ENCODE measurements around the gene S100A6. TPM values are rescaled to one million over a fixed set of nuclear protein-coding genes. Genes with fewer than 3 reads are reported as not detected.

S100A6 gene
- total and polyA plus RNA-seq, 2 donors (not counting 1 experiment from before 2014, with no cell fraction given): 110 to 213 TPM

GRCh38 chr1:153560241-153560640 lies 24.4 kb upstream of the S100A6 start:
- Mint-ChIP-seq H3K4me3 (no peak overlapping the region), H3K27me3 (no peaks in the 10 kb centered on the region), H3K9me3 (ENCODE audit: insufficient read depth) (no peaks in the 10 kb centered on the region), H3K27ac (no peak overlapping the region), H3K4me1 (peaks cover 1% of the 10 kb centered on the region)
- Histone ChIP-seq H3K4me3 (ENCODE audit: control extremely low read depth in 1 of 5, extremely low read depth in 1 of 5, insufficient read depth in 1 of 5, low read depth in 2 of 5, low read length in 4 of 5) (no peak overlapping the region), H2AFZ (ENCODE audit: insufficient read depth, low read depth, low read length, poor library complexity, severe bottlenecking) (no peak overlapping the region), H3K4me1 (ENCODE audit: control insufficient read depth in 2 of 2, insufficient read depth in 2 of 2, low read length in 2 of 2) (peaks cover 0 to under 1% of the 10 kb centered on the region in 2 donors), H3K9ac (ENCODE audit: low read length) (no peak overlapping the region), H3K79me2 (ENCODE audit: control insufficient read depth, insufficient read depth, low read length) (no peaks in the 10 kb centered on the region), H3K36me3 (replicated peaks in 1 of 2; ENCODE audit: control extremely low read depth in 1 of 2, control insufficient read depth in 1 of 2, extremely low read depth in 1 of 2, insufficient read depth in 2 of 2, low read length in 1 of 2) (no peaks in the 10 kb centered on the region), H3K9me3 (ENCODE audit: control extremely low read depth in 1 of 3, control insufficient read depth in 2 of 3, insufficient read depth in 1 of 3, low read length in 2 of 3) (no peaks in the 10 kb centered on the region), H4K20me1 (ENCODE audit: control insufficient read depth, insufficient read depth, low read length, poor library complexity, severe bottlenecking) (no peaks in the 10 kb centered on the region), H3K27ac (ENCODE audit: low read length in 2 of 2) (no peak overlapping the region), H3K27me3 (replicated peaks in 1 of 4; ENCODE audit: control extremely low read depth in 1 of 4, control insufficient read depth in 3 of 4, insufficient read depth in 4 of 4, low read length in 3 of 4) (no peaks in the 10 kb centered on the region), H3K4me2 (replicated peaks; ENCODE audit: low read depth, low read length, poor library complexity, severe bottlenecking) (no peak overlapping the region)
- DNase-seq (no peak), ATAC-seq (ENCODE audit: low read depth) (no peak)
- intact Hi-C loops (cut with micrococcal nuclease): no loop called here
- ChIA-PET POLR2A (no interaction called here), CTCF (interaction anchor here (1.1 to 2.3 kb wide), 4 partner anchors 8 to 27 kb away, joined by 3 to 8 read pairs (median 4); partner anchors contain the start of gene S100A6)
- WGBS (ENCODE audit: insufficient coverage): no CpG with 5 or more reads among the region's 2 CpGs
- TF ChIP-seq CTCF (IDR thresholded peaks at IDR 0.05): no peak
- no peak for TF ChIP-seq EZH2 (IDR thresholded peaks at IDR 0.05; ENCODE audit: borderline replicate concordance, insufficient read depth, low read depth, low read length, poor library complexity, severe bottlenecking)

GRCh38 chr1:153557877-153558276 lies 22.1 kb upstream of the S100A6 start:
- 100% methylated on average over 1 of the region's 3 CpGs for WGBS (ENCODE audit: insufficient coverage)

More at GRCh38 chr1:153557877-153558276, 22.1 kb upstream of the S100A6 start:
- no peak overlapping the region for H3K27ac ChIP-seq (ENCODE audit: low read length in 2 of 2)
- peaks cover 7% of the 10 kb centered on the region for H3K27me3 Mint-ChIP-seq
- POLR2A ChIA-PET: no interaction called here
- H3K9ac ChIP-seq (ENCODE audit: low read length): no peak overlapping the region
- H3K9me3 ChIP-seq (ENCODE audit: control extremely low read depth in 1 of 3, control insufficient read depth in 2 of 3, insufficient read depth in 1 of 3, low read length in 2 of 3): no peaks in the 10 kb centered on the region
- TF ChIP-seq CTCF (IDR thresholded peaks at IDR 0.05): no peak
- TF ChIP-seq EZH2 (IDR thresholded peaks at IDR 0.05; ENCODE audit: borderline replicate concordance, insufficient read depth, low read depth, low read length, poor library complexity, severe bottlenecking): no peak
- H3K4me1 Mint-ChIP-seq: no peaks in the 10 kb centered on the region
- H3K27ac Mint-ChIP-seq: no peak overlapping the region
- no peaks in the 10 kb centered on the region for H3K36me3 ChIP-seq (replicated peaks in 1 of 2; ENCODE audit: control extremely low read depth in 1 of 2, control insufficient read depth in 1 of 2, extremely low read depth in 1 of 2, insufficient read depth in 2 of 2, low read length in 1 of 2)
- H3K4me2 ChIP-seq (replicated peaks; ENCODE audit: low read depth, low read length, poor library complexity, severe bottlenecking): no peak overlapping the region
- intact Hi-C loops (cut with micrococcal nuclease): no loop called here
- no peaks in the 10 kb centered on the region for H4K20me1 ChIP-seq (ENCODE audit: control insufficient read depth, insufficient read depth, low read length, poor library complexity, severe bottlenecking)
- no peaks in the 10 kb centered on the region for H3K9me3 Mint-ChIP-seq (ENCODE audit: insufficient read depth)
- DNase-seq: no peak
- no peaks in the 10 kb centered on the region for H3K4me1 ChIP-seq (ENCODE audit: control insufficient read depth in 2 of 2, insufficient read depth in 2 of 2, low read length in 2 of 2)
- CTCF ChIA-PET: interaction anchor here (1.5 to 1.8 kb wide), 4 partner anchors 10 to 47 kb away, joined by 4 to 12 read pairs (median 6); no protein-coding TSS in a partner anchor
- H3K4me3 Mint-ChIP-seq: no peak overlapping the region
- no peak for ATAC-seq (ENCODE audit: low read depth)
- no peak overlapping the region for H2AFZ ChIP-seq (ENCODE audit: insufficient read depth, low read depth, low read length, poor library complexity, severe bottlenecking)
- H3K27me3 ChIP-seq (replicated peaks in 1 of 4; ENCODE audit: control extremely low read depth in 1 of 4, control insufficient read depth in 3 of 4, insufficient read depth in 4 of 4, low read length in 3 of 4): no peaks in the 10 kb centered on the region
- no peak overlapping the region for H3K4me3 ChIP-seq (ENCODE audit: control extremely low read depth in 1 of 5, extremely low read depth in 1 of 5, insufficient read depth in 1 of 5, low read depth in 2 of 5, low read length in 4 of 5)
- H3K79me2 ChIP-seq (ENCODE audit: control insufficient read depth, insufficient read depth, low read length): no peaks in the 10 kb centered on the region
